KMS-11 (cell line): Measurements from ENCODE around the gene SELPLG.

Experiments
- H2AFZ ChIP-seq: fragments of 200-600 bp; sonication (generic); 2 replicates; pipeline ENCODE4 v1.6.1; 2016; ENCODE audit warnings: antibody characterized with exemption, mixed run types, low read depth
- H3K27ac ChIP-seq: fragments of 200-600 bp; sonication (generic); 2 replicates; pipeline ENCODE4 v1.6.1; 2016; ENCODE audit warnings: mild to moderate bottlenecking, mixed run types
- H3K27me3 ChIP-seq: fragments of 200-600 bp; sonication (generic); 2 replicates; pipeline ENCODE4 v1.6.1; 2017; ENCODE audit warnings: mild to moderate bottlenecking, low read depth, mixed run types, moderate library complexity; ENCODE audit not compliant: insufficient read depth
- H3K36me3 ChIP-seq: fragments of 200-600 bp; sonication (generic); 2 replicates; pipeline ENCODE4 v1.6.1; 2017; ENCODE audit warnings: mild to moderate bottlenecking, mixed run types; ENCODE audit not compliant: insufficient read depth
- H3K4me1 ChIP-seq: fragments of 200-600 bp; sonication (generic); 2 replicates; pipeline ENCODE4 v1.6.1; 2016; ENCODE audit warnings: mild to moderate bottlenecking, low read depth, mixed run types; ENCODE audit not compliant: poor library complexity, severe bottlenecking
- H3K4me2 ChIP-seq: fragments of 200-600 bp; sonication (generic); 2 replicates; pipeline ENCODE4 v1.7.0; 2016; ENCODE audit warnings: mild to moderate bottlenecking, mixed run types
- H3K4me3 ChIP-seq: fragments of 200-600 bp; sonication (generic); IDR thresholded peaks from 2 replicates; pipeline ENCODE4 v1.6.1; 2017; ENCODE audit warnings: low read depth, low read length, mixed read lengths; ENCODE audit not compliant: insufficient read depth
- H3K79me2 ChIP-seq: fragments of 200-600 bp; sonication (generic); 2 replicates; pipeline ENCODE4 v1.6.1; 2016; ENCODE audit warnings: low read depth, mixed run types; ENCODE audit not compliant: insufficient read depth
- H3K9ac ChIP-seq: fragments of 200-600 bp; sonication (generic); 2 replicates; pipeline ENCODE4 v1.6.1; 2016; ENCODE audit warnings: mild to moderate bottlenecking, mixed run types
- H4K20me1 ChIP-seq: fragments of 200-600 bp; sonication (generic); 2 replicates; pipeline ENCODE4 v1.6.1; 2016; ENCODE audit warnings: mild to moderate bottlenecking, mixed run types; ENCODE audit not compliant: insufficient read depth
- TF ChIP-seq, protein P1 (sequence below): fragments of 200-600 bp; sonication (generic); conservative IDR thresholded peaks from 2 replicates; pipeline ENCODE4 v1.6.1; 2017; ENCODE audit warnings: low read depth, mild to moderate bottlenecking, antibody characterized with exemption, low read length, moderate library complexity, mixed read lengths

Gene SELPLG

DNA sequence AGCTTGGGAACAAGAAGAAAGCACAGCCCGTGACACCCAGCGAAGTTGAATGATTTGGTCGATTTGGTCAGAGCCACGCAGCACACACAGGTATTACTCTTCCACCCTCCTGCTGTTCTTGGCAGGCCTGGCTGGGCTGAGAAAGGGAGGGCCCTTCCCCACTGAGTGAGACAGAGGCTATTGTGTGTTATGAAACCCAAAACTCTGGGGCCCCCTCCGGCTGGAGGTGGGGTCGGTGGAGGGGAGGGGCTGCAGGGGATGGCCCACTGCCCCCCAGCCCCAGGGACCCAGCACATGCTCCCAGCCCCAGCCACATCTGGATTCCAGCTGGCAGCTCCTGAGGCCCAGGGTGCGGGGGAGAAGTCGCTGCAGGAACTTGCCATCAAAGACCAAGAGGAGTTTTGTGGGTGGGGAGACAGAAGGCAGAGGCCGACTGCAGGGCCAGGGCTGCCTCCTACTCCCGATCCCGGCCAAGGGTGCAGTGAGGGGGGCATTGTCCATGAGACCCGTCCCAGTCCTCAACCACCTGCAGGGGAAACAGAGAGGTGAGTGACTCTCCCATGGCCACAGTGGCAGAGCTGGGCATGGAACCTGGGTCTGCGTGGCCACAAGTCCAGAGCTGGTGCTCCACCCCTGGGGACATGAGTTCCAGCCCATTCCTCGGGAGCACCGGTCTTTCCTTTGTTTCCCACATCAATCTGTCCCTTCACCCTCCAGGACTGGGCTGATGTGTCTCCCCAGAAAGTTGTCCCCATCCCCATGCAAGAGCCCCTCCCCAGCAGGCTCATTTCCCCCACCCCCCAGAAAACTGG is 44.5 kb downstream of the SELPLG start:
- Histone ChIP-seq H3K79me2 (no peaks in the 10 kb centered on the region), H3K9ac (no peak overlapping the region), H3K27me3 (no peaks in the 10 kb centered on the region), H3K4me3 (no peak overlapping the region), H4K20me1 (no peaks in the 10 kb centered on the region), H3K4me1 (peaks cover 14% of the 10 kb centered on the region), H3K27ac (no peak overlapping the region), H2AFZ (no peak overlapping the region), H3K36me3 (no peaks in the 10 kb centered on the region), H3K4me2 (no peak overlapping the region)
- TF ChIP-seq, protein P1, sequence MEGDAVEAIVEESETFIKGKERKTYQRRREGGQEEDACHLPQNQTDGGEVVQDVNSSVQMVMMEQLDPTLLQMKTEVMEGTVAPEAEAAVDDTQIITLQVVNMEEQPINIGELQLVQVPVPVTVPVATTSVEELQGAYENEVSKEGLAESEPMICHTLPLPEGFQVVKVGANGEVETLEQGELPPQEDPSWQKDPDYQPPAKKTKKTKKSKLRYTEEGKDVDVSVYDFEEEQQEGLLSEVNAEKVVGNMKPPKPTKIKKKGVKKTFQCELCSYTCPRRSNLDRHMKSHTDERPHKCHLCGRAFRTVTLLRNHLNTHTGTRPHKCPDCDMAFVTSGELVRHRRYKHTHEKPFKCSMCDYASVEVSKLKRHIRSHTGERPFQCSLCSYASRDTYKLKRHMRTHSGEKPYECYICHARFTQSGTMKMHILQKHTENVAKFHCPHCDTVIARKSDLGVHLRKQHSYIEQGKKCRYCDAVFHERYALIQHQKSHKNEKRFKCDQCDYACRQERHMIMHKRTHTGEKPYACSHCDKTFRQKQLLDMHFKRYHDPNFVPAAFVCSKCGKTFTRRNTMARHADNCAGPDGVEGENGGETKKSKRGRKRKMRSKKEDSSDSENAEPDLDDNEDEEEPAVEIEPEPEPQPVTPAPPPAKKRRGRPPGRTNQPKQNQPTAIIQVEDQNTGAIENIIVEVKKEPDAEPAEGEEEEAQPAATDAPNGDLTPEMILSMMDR, result no peak

DNA sequence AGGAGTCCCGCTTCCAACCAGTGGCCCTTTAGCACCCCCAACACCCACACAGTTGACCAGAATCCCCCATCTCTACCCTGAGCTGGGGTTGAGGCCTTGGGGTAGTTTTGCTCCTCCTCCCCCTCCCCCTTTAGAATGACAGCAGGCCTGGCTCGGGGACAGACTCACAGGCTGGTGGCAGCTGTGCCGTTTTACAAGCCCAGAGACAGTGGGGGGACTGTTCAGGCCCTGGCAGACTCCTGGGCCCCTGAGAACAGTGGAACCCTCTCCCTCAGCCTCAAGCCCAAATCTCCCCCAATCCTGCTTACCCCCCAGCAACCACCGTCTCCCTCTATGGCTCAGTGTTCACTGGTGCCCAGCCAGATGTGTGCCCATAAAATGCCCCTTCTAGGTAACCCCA is 45.9 kb downstream of the SELPLG start:
- Histone ChIP-seq H3K4me2 (no peak overlapping the region), H3K9ac (no peak overlapping the region), H3K36me3 (no peaks in the 10 kb centered on the region), H3K27ac (no peak overlapping the region), H3K4me1 (peaks cover 18% of the 10 kb centered on the region), H4K20me1 (no peaks in the 10 kb centered on the region), H3K79me2 (no peaks in the 10 kb centered on the region), H2AFZ (no peak overlapping the region), H3K4me3 (no peak overlapping the region), H3K27me3 (no peaks in the 10 kb centered on the region)
- TF ChIP-seq, protein P1, result no peak

- no peak overlapping the region for H3K27ac ChIP-seq
- no peak overlapping the region for H2AFZ ChIP-seq
- H3K79me2 ChIP-seq, result no peaks in the 10 kb centered on the region
- H3K27me3 ChIP-seq, result no peaks in the 10 kb centered on the region
- H3K4me2 ChIP-seq, result no peak overlapping the region
- TF ChIP-seq, protein P1, result no peak
- H3K4me3 ChIP-seq, result no peak overlapping the region
- no peaks in the 10 kb centered on the region for H3K36me3 ChIP-seq
- H3K9ac ChIP-seq, result no peak overlapping the region
- H3K4me1 ChIP-seq, result peaks cover 18% of the 10 kb centered on the region
- no peaks in the 10 kb centered on the region for H4K20me1 ChIP-seq
Observed at GRCh38 chr12:108586306-108586705, 47.4 kb downstream of the SELPLG start.

DNA sequence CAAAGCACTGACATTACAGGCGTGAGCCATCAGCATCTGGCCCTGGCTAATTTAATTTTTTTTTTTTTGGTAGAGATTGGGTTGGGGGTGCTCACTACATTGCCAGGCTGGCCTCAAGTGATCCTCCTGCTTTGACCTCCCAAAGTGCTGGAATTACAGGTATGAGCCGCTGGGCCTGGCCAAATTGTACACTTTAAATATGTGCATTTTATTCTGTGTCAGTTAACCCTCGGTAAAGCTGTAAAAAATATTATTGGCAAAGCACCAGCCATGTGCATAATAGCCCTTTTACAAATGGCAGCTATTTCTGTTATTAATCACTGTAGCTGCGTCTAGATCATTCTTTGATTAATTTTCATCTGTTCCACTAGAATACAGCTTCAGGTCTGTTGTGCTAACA is 47.8 kb downstream of the SELPLG start:
- Histone ChIP-seq H3K79me2 (no peaks in the 10 kb centered on the region), H3K27me3 (no peaks in the 10 kb centered on the region), H4K20me1 (no peaks in the 10 kb centered on the region), H3K4me3 (no peak overlapping the region), H2AFZ (no peak overlapping the region), H3K36me3 (no peaks in the 10 kb centered on the region), H3K4me2 (no peak overlapping the region), H3K4me1 (peaks cover 18% of the 10 kb centered on the region), H3K9ac (no peak overlapping the region), H3K27ac (no peak overlapping the region)
- TF ChIP-seq, protein P1, result no peak
